Stimulated activated CD4-positive, alpha-beta T cell treated with anti-CD3 and anti-CD28 coated beads, Interleukin-4, amount 100 ng/mL, for 1 hour (primary cell): ENCODE results near the gene PPP1R12C.
"Not testable (repeated sequence)": the region's sequence is repeated elsewhere in the genome, so short reads cannot be mapped to it uniquely, and the experiment has no call there.

Experiments used
- DNase-seq: peaks from one replicate; pipeline ENCODE4 v3.0.0-alpha.2; 2020

The PPP1R12C gene

GRCh38 chr19:55070466-55071128, 46.8 kb downstream of the PPP1R12C start:
- DNase-seq = no peak

GRCh38 chr19:55069865-55070197, 47.6 kb downstream of the PPP1R12C start:
- DNase-seq = no peak

GRCh38 chr19:55068950-55069864, 48.2 kb downstream of the PPP1R12C start:
- DNase-seq = no peak

DNA sequence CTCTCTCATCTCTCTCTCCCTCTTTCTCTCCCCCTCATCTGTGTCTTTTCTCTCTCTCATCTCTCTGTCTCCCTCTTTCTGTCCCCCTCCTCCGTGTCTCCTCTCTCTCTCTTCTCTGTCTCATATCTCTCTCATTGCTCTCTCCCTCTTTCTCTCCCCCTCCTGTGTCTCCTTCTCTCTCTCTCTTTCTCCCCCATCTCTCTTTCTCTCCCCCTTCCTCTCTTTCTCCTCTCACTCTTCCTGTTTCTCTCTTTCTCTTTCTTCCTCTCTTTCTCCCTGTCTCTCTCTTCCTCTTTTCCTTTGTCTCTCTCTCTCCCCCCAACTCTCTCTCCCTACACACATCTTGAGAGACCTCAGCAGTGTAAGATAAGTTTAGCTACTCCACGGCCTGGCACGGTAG, 49.6 kb downstream of the PPP1R12C start:
- DNase-seq = no peak

GRCh38 chr19:55066107-55066709, 51.2 kb downstream of the PPP1R12C start:
- no peak for DNase-seq

GRCh38 chr19:55065516-55065915, 51.9 kb downstream of the PPP1R12C start:
- DNase-seq = not testable (repeated sequence)

DNA sequence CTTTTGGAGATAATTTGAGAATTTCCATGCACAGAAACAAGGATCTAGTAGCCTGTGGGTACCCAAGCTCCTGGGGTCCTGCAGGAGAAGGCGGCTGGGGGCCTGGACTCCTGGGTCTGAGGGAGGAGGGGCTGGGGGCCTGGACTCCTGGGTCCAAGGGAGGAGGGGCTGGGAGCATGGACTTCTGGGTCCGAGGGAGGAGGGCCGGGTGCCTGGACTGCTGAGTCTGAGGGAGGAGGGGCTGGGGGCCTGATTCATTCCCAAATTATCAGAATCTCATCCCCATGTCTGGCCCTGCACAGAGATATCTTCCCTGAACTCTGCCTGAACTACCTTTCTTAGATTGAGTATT, 54.0 kb downstream of the PPP1R12C start:
- DNase-seq = no peak

- DNase-seq = peak; percentile 100
Observed at GRCh38 chr19:55062735-55063491, 54.5 kb downstream of the PPP1R12C start, which contains the start of gene RDH13. Gene RDH13, minus strand, starts transcription at chr19:55063148. Its CDS starts 116 bp downstream, at chr19:55063032.

- DNase-seq = not testable (repeated sequence)
Observed at GRCh38 chr19:55060287-55060686, 57.1 kb downstream of the PPP1R12C start.

- DNase-seq = no peak
Observed at GRCh38 chr19:55058781-55059610, 58.4 kb downstream of the PPP1R12C start.

- no peak for DNase-seq
Observed at GRCh38 chr19:55056827-55057226, 60.6 kb downstream of the PPP1R12C start.

- DNase-seq = no peak
Observed at GRCh38 chr19:55053735-55054134, 63.7 kb downstream of the PPP1R12C start.

DNA sequence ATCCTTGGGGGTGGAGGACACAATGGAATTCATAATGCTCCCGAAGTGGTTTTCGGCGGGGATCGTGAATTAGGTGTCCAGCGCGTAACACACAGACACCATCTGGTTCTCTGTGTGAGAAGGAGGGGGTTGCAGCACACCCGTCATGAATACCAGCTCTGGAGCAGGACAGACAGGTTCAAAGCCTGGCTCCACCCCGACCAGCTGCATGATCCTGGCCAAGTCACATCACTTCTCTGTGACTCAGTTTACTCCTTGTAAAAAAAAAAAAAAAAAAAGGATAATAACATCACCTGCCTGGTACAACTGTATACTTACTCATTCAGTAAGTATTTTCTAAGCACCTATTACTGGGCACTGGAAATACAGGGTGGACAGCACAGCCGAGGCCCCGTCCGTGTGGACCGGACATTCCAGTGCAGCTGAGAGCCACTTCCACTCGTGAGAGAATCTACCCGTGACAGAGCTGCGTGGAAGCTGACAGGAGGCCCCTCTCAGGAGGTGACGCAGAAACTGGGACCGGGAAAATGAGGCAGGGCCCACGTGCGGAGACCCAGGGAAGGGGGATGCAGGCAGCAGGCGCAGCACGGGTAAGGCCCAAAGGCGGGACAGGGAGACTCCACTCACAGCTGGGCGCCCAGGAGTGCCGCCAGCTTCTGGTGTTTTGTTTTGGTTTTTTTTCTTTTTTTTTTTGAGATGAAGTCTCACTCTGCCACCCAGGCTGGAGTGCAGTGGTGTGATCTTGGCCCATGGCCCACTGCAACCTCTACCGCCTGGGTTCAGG, 66.5 kb downstream of the PPP1R12C start:
- no peak for DNase-seq

GRCh38 chr19:55048446-55048845, 69.0 kb downstream of the PPP1R12C start:
- DNase-seq = no peak

DNA sequence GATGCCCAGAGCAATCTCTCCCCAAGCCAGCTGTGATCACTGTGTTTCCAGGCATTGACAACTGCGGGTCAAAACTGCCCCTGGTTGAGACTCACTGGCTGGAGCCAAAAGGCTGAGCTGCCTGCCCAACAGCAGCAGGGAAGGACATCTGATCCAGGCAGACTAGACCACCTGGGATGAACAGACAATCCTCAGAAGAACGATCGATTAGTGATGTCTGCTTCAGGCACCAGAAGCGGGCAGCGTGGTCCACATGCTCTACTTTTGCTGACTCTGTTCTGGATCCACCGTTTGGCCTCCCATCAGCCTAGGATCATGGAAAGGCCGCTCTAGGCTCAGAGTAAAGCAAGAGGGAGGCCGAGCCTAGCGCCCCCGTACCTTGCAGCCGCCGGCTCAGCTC, 69.5 kb downstream of the PPP1R12C start:
- no peak for DNase-seq

DNA sequence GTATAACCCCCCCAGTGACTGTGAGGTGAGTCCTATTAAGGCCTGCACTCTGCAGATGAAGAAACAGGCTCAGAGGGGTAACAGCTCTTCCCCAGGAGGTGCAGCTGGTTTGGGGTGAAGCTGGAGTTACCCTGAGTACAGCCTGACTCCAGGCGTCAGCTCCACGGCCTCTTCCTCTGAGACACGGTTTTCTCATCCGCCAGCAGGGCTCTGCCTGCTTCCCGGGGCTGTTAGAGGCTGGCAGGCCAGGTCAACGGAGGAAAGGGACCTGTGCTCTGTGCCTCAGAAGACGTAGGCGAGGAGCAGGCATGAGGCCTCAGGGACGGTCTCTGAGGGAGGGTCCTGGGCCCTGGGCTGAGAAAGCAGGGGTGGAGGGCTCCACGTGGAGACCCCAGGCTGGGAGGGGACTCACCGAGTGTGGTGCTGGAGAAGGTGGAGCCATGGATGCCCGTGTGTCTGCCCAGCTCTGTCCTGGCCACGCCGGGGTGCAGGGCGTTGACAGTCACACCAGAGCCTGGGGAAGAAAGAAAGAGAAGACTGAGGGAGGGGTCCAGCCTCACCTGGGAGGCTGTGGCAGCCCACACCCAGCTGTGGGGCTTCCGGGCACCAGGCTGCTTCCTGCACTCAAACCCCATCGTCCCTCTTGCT, 70.3 kb downstream of the PPP1R12C start:
- no peak for DNase-seq

- no peak for DNase-seq
Observed at GRCh38 chr19:55044771-55045716, 72.4 kb downstream of the PPP1R12C start.

DNA sequence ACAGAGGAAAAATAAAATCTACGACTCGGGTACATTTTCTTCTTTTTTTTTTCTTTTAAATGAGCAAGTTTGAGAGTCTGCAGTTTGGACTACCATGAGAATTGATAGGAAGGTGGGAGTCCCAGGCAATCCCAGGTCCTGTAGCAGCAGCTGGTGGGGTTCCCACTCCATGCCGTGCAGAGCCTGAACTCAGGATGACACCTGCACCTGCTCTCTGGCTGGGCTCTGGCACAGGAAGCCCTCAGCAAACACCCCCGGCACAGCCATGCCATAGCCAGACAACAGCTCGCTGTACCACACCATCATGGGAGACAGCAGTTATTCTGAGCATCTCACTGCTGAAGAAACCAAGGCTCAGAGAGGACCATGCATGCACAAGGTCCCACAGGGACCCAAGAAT, 73.2 kb downstream of the PPP1R12C start:
- no peak for DNase-seq

GRCh38 chr19:55042688-55043087, 74.7 kb downstream of the PPP1R12C start:
- DNase-seq = no peak

- DNase-seq = no peak
Observed at GRCh38 chr19:55042344-55042678, 75.1 kb downstream of the PPP1R12C start.
